Measurements from ENCODE around the gene TMA7B. TPM values are rescaled to one million over a fixed set of nuclear protein-coding genes. Genes with fewer than 3 reads are reported as not detected.
"Not testable (repeated sequence)": the region's sequence is repeated elsewhere in the genome, so short reads cannot be mapped to it uniquely, and the experiment has no call there.

TMA7B gene
- total and polyA plus RNA-seq, 11 donors, result 0.24 TPM; not detected in 10

GRCh38 chr22:39991159-39991860 is 31.1 kb downstream of the TMA7B start:
- Histone ChIP-seq H3K9me3 (no peaks in the 10 kb centered on the region), H3K4me3 (no peak overlapping the region), H3K27me3 (peaks cover 0 to 35% (median 9%) of the 10 kb centered on the region in 9 donors), H3K36me3 (no peaks in the 10 kb centered on the region), H3K27ac (peak overlapping the region in 11 of 12 donors; percentile 15 to 75 (median 63)), H3K4me1 (peaks cover 0 to 42% (median 0%) of the 10 kb centered on the region in 12 donors)
- WGBS, 4 donors, result 85 to 91% (median 88%) methylated on average over 9 of the region's 9 CpGs
- ATAC-seq, result no peak
- intact Hi-C loops (cut with DNase I), result no loop called here
- TF ChIP-seq POLR2A (IDR thresholded peaks at IDR 0.05) (no peak), CTCF (IDR thresholded peaks at IDR 0.05) (no peak)
- no peak for DNase-seq

GRCh38 chr22:39992088-39992826 is 32.1 kb downstream of the TMA7B start:
- Histone ChIP-seq H3K36me3 (no peaks in the 10 kb centered on the region), H3K9me3 (no peaks in the 10 kb centered on the region), H3K27ac (peak overlapping the region in 10 of 12 donors; percentile 2 to 75 (median 64)), H3K4me1 (peaks cover 0 to 42% (median 0%) of the 10 kb centered on the region in 12 donors), H3K4me3 (no peak overlapping the region), H3K27me3 (peaks cover 0 to 45% (median 9%) of the 10 kb centered on the region in 9 donors)
- WGBS, 4 donors, result 57 to 72% (median 66%) methylated on average over 5 of the region's 5 CpGs
- DNase-seq, result no peak
- TF ChIP-seq CTCF (IDR thresholded peaks at IDR 0.05), result no peak
- no peak for TF ChIP-seq POLR2A (IDR thresholded peaks at IDR 0.05)
- intact Hi-C loops (cut with DNase I), result no loop called here
- peak; percentile 52 to 73 (median 58) for ATAC-seq

GRCh38 chr22:39992894-39993293 is 32.7 kb downstream of the TMA7B start:
- H3K36me3 ChIP-seq; DNase-seq; ATAC-seq; H3K9me3 ChIP-seq; intact Hi-C loops (cut with DNase I); H3K4me3 ChIP-seq: not testable (repeated sequence)
- Histone ChIP-seq H3K27ac (peak overlapping the region in 1 of 12 donors; percentile 75), H3K27me3 (peaks cover 0 to 48% (median 9%) of the 10 kb centered on the region in 9 donors), H3K4me1 (peaks cover 0 to 46% (median 4%) of the 10 kb centered on the region in 12 donors)
- WGBS, 4 donors, result 89 to 98% (median 95%) methylated on average over 7 of the region's 7 CpGs

DNA sequence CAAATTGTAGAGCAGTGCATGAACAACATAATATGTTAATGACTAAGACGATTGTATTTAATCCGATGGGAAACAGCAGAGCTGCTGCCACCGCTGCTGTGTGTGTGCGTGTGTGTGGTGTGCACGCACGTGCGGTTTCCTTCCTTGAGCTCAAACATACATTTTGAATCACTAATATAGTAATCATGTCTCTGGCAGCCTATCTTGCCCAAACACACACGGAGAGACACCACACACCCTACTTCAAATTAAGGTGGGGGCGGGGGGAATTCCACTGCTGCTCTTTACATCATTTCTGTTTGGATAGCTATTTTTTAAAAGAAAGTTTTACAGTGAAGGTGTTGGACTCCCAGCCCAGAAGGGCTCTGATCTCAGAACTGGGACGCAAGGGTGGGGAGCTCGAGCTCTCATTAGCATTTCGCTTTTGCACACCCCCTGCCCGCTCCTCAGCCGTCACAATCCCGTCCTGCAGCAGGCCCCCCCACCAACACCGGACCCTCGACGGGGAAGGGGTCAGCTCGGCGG is 33.9 kb downstream of the TMA7B start:
- TF ChIP-seq CTCF (IDR thresholded peaks at IDR 0.05), result no peak
- ATAC-seq (no peak), DNase-seq (no peak)
- WGBS, 4 donors, result 43 to 52% (median 46%) methylated on average over 20 of the region's 20 CpGs
- H3K27ac ChIP-seq, result no peak overlapping the region
- peaks cover 0 to 50% (median 9%) of the 10 kb centered on the region in 9 donors for H3K27me3 ChIP-seq
- H3K9me3 ChIP-seq, result no peaks in the 10 kb centered on the region
- peaks cover 0 to 50% (median 7%) of the 10 kb centered on the region in 12 donors for H3K4me1 ChIP-seq
- H3K4me3 ChIP-seq, result peak overlapping the region in 2 of 12 donors; percentile 28 to 32
- intact Hi-C loops (cut with DNase I), result no loop called here
- no peaks in the 10 kb centered on the region for H3K36me3 ChIP-seq
